ENCODE measurements around the gene SUZ12. TPM values are rescaled to one million over a fixed set of nuclear protein-coding genes. Genes with fewer than 3 reads are reported as not detected.
A peak's percentile ranks its signal among the peaks of the same experiment; 100 is the strongest.

The SUZ12 gene
- total and polyA plus RNA-seq, 2 experiments from 2014 or later, result 22.3 to 39.8 TPM

GRCh38 chr17:31888124-31888523 lies 48.7 kb upstream of the SUZ12 start (continued):
- TF ChIP-seq ZNF462 (CRISPR knock-in tag; IDR thresholded peaks at IDR 0.05), result no peak

GRCh38 chr17:31900877-31901276 lies 35.9 kb upstream of the SUZ12 start:
- Mint-ChIP-seq H3K27ac (no peak overlapping the region), H3K4me1 (no peaks in the 10 kb centered on the region; the same call in 2 of the 3 replicates), H3K9me3 (no peaks in the 10 kb centered on the region), H3K27me3 (ENCODE audit: insufficient read depth, low read depth, poor library complexity) (no peaks in the 10 kb centered on the region), H3K4me3 (no peak overlapping the region), H3K36me3 (ENCODE audit: low read depth) (peaks cover 28% of the 10 kb centered on the region)
- peak; percentile 31 for DNase-seq (ENCODE audit: low spot score)
- H3F3A ChIP-seq (replicated peaks; ENCODE audit: low read depth), result no peaks in the 10 kb centered on the region
- peaks cover 8% of the 10 kb centered on the region; the same call in 1 of the 2 replicates for H3K4me1 ChIP-seq (ENCODE audit: insufficient read depth)
- peak overlapping the region; percentile 92 for H3K4me2 ChIP-seq
- peak overlapping the region; percentile 49; the same call in 1 of the 2 replicates for H2AFZ ChIP-seq
- H3K9me2 ChIP-seq (ENCODE audit: insufficient read depth), result no peaks in the 10 kb centered on the region
- H3K27me3 ChIP-seq (ENCODE audit: insufficient read depth), result no peaks in the 10 kb centered on the region
- H4K20me1 ChIP-seq (replicated peaks; ENCODE audit: insufficient read depth), result peaks cover 15% of the 10 kb centered on the region; the same call in 1 of the 2 replicates
- ATAC-seq, result peak; percentile 18
- H3K27ac ChIP-seq (ENCODE audit: low read depth), result peak overlapping the region; percentile 75
- TF ChIP-seq STAT1 (IDR thresholded peaks at IDR 0.05; ENCODE audit: unreplicated experiment) (no peak), JUNB (IDR thresholded peaks at IDR 0.05; ENCODE audit: unreplicated experiment) (peak; percentile 59), ETS1 (IDR thresholded peaks at IDR 0.05) (no peak)
- H3K4me3 ChIP-seq, result peak overlapping the region; percentile 96
- H3K36me3 ChIP-seq (ENCODE audit: insufficient read depth), result peaks cover 21% of the 10 kb centered on the region
- H3K79me2 ChIP-seq (replicated peaks; ENCODE audit: insufficient read depth), result peaks cover 40% of the 10 kb centered on the region
